HG02885 (cell line): Measurements from ENCODE around the gene NHS.

Experiments used
- ATAC-seq: cut with Tn5 transposase; IDR thresholded peaks from one replicate; pipeline ENCODE4 v1.9.1; 2021; ENCODE audit warnings: mild to moderate bottlenecking; ENCODE audit not compliant: unreplicated experiment, poor library complexity

Gene NHS

GRCh38 chrX:17700976-17701375 is 326.0 kb downstream of the NHS start:
- ATAC-seq: no peak

GRCh38 chrX:17703201-17703600 is 328.2 kb downstream of the NHS start:
- ATAC-seq: no peak

GRCh38 chrX:17705211-17705610 is 330.2 kb downstream of the NHS start:
- no peak for ATAC-seq

- ATAC-seq: no peak
These were observed 331.7 kb downstream of the NHS start for GRCh38 chrX:17706676-17707075.

- ATAC-seq: no peak
These were observed 332.7 kb downstream of the NHS start for GRCh38 chrX:17707731-17708130.

GRCh38 chrX:17710871-17711301 is 335.9 kb downstream of the NHS start:
- no peak for ATAC-seq

- ATAC-seq: no peak
These were observed 338.3 kb downstream of the NHS start for GRCh38 chrX:17713288-17713687.

GRCh38 chrX:17718649-17719165 is 343.7 kb downstream of the NHS start:
- ATAC-seq: no peak

GRCh38 chrX:17719711-17720110 is 344.7 kb downstream of the NHS start:
- no peak for ATAC-seq

- no peak for ATAC-seq
These were observed 346.7 kb downstream of the NHS start for GRCh38 chrX:17721715-17722114.

- ATAC-seq: no peak
These were observed 350.2 kb downstream of the NHS start for GRCh38 chrX:17725181-17725580.

- no peak for ATAC-seq
These were observed 357.3 kb downstream of the NHS start for GRCh38 chrX:17732138-17732783.

GRCh38 chrX:17735406-17735805 is 360.4 kb downstream of the NHS start:
- ATAC-seq: no peak

GRCh38 chrX:17736478-17736855 is 361.5 kb downstream of the NHS start:
- ATAC-seq: no peak

- ATAC-seq: no peak
These were observed 362.1 kb downstream of the NHS start, which contains the start of gene SCML1 for GRCh38 chrX:17736856-17737709. SCML1 (plus strand) TSS chrX:17737493; CDS start chrX:17744187, 6,694 bp downstream.

GRCh38 chrX:17737710-17737985 is 362.6 kb downstream of the NHS start:
- no peak for ATAC-seq

- no peak for ATAC-seq
These were observed 363.1 kb downstream of the NHS start for GRCh38 chrX:17737986-17738713.

- ATAC-seq: no peak
These were observed 363.9 kb downstream of the NHS start for GRCh38 chrX:17738737-17739535.

GRCh38 chrX:17740137-17741122 is 365.4 kb downstream of the NHS start:
- no peak for ATAC-seq
